PC-3 (cell line): ENCODE results near the gene RERE.

ENCODE experiments used
- EZH2 ChIP-seq: fragments of 300-600 bp; sonication (generic); IDR thresholded peaks from one replicate; pipeline ENCODE4 v1.6.1; 2017; ENCODE audit warnings: antibody characterized with exemption, mild to moderate bottlenecking, low read length; ENCODE audit not compliant: unreplicated experiment
- EZH2phosphoT487 ChIP-seq: fragments of 300-600 bp; sonication (generic); IDR thresholded peaks from 2 replicates; pipeline ENCODE4 v1.6.1; 2018; ENCODE audit warnings: mild to moderate bottlenecking, antibody characterized with exemption, low read length, borderline replicate concordance

GRCh38 chr1:8816831-8817411 lies 519 bp downstream of the RERE start:
- TF ChIP-seq EZH2: no peak
- TF ChIP-seq EZH2phosphoT487: no peak
